B cell (primary cell): ENCODE data around the gene MEAK7. TPM values are rescaled to one million over a fixed set of nuclear protein-coding genes. Genes with fewer than 3 reads are reported as not detected.

Experiments
- ATAC-seq: fragments of 200-7000 bp; cut with Tn5 transposase; one replicate; pipeline ENCODE4 v1.10.0; 2021; ENCODE audit warnings: low read depth, mild to moderate bottlenecking, moderate number of reproducible peaks, moderate library complexity
- CTCF ChIA-PET: fragments of 350-600 bp; sonication (Branson Sonifier 250); formaldehyde crosslinking; loops from one replicate; lab custom pipeline; 2021; ENCODE audit warnings: antibody characterized with exemption, inconsistent platforms; lab: Charles Lee
- POLR2A ChIA-PET: fragments of 350-600 bp; sonication (Branson Sonifier 250); formaldehyde crosslinking; loops from one replicate; lab custom pipeline; 2021; ENCODE audit warnings: antibody characterized with exemption; lab: Charles Lee
- DNase-seq: peaks from one replicate; pipeline ENCODE4 v3.0.0; 2013
- H2AFZ ChIP-seq: 2 replicates; pipeline ENCODE4 v1.6.1; 2012; ENCODE audit warnings: mild to moderate bottlenecking, low read depth, low read length; ENCODE audit not compliant: insufficient read depth, poor library complexity, severe bottlenecking
- H3K27ac ChIP-seq, 2 donors: 1 replicate in 1 of 2; 2 replicates in 1 of 2; pipeline ENCODE4 v1.5.1; 2012 to 2013; ENCODE audit warnings: low read length in 2 of 2, mild to moderate bottlenecking in 2 of 2, moderate library complexity in 1 of 2
- H3K27me3 ChIP-seq, 4 experiments: fragments of 200-600 bp in 1 of 4; sonication (generic) in 1 of 4; replicated peaks in 1 of 4; 1 replicate in 2 of 4; 2 replicates in 2 of 4; pipeline versions ENCODE4 v1.6.1 to v1.7.0; 2013 to 2016; ENCODE audit warnings: low read length in 3 of 4, mild to moderate bottlenecking in 2 of 4, mixed read lengths in 1 of 4, moderate library complexity in 1 of 4; ENCODE audit not compliant: insufficient read depth in 4 of 4, control insufficient read depth in 3 of 4; ENCODE audit errors: control extremely low read depth in 1 of 4
- H3K36me3 ChIP-seq, 2 experiments: replicated peaks in 1 of 2; 1 replicate in 1 of 2; 2 replicates in 1 of 2; pipeline versions ENCODE4 v1.6.1 to v1.7.1; 2013; ENCODE audit warnings: low read length in 1 of 2; ENCODE audit not compliant: insufficient read depth in 2 of 2, control insufficient read depth in 1 of 2; ENCODE audit errors: control extremely low read depth in 1 of 2, extremely low read depth in 1 of 2
- H3K4me1 ChIP-seq, 2 donors: fragments of 200-600 bp in 1 of 2; sonication (generic) in 1 of 2; 1 replicate in 1 of 2; 2 replicates in 1 of 2; pipeline versions ENCODE4 v1.5.1 to v1.6.1; 2013 to 2017; ENCODE audit warnings: low read length in 2 of 2; ENCODE audit not compliant: control insufficient read depth in 2 of 2, insufficient read depth in 2 of 2
- H3K4me2 ChIP-seq: replicated peaks from 2 replicates; pipeline ENCODE3; 2012; ENCODE audit warnings: mild to moderate bottlenecking, low read depth, low read length; ENCODE audit not compliant: poor library complexity, severe bottlenecking
- H3K4me3 ChIP-seq, 5 experiments: fragments of 200-600 bp in 1 of 5; sonication (generic) in 1 of 5; 1 replicate in 3 of 5; 2 replicates in 2 of 5; pipeline versions ENCODE4 v1.5.1 to v1.7.0; 2011 to 2016; ENCODE audit warnings: low read length in 4 of 5, mild to moderate bottlenecking in 4 of 5, low read depth in 2 of 5, control low read depth in 1 of 5, moderate library complexity in 1 of 5; ENCODE audit not compliant: insufficient read depth in 1 of 5; ENCODE audit errors: control extremely low read depth in 1 of 5, extremely low read depth in 1 of 5
- H3K79me2 ChIP-seq: fragments of 200-600 bp; sonication (generic); one replicate; pipeline ENCODE4 v1.6.0; 2016; ENCODE audit warnings: low read length; ENCODE audit not compliant: control insufficient read depth, insufficient read depth
- H3K9ac ChIP-seq: fragments of 200-600 bp; sonication (generic); 2 replicates; pipeline ENCODE4 v1.6.1; 2017; ENCODE audit warnings: mild to moderate bottlenecking, low read length, moderate library complexity
- H3K9me3 ChIP-seq, 3 donors: one replicate each; pipeline versions ENCODE4 v1.6.1 to v1.7.1; 2013; ENCODE audit warnings: low read length in 2 of 3; ENCODE audit not compliant: control insufficient read depth in 2 of 3, insufficient read depth in 1 of 3; ENCODE audit errors: control extremely low read depth in 1 of 3
- H4K20me1 ChIP-seq: 2 replicates; pipeline ENCODE4 v1.6.0; 2012; ENCODE audit warnings: mild to moderate bottlenecking, low read length; ENCODE audit not compliant: insufficient read depth, control insufficient read depth, poor library complexity, severe bottlenecking
- H3K27ac Mint-ChIP-seq: one replicate; pipeline ENCODE4 v1.8.0; 2021; ENCODE audit warnings: mixed read lengths
- H3K27me3 Mint-ChIP-seq: one replicate; pipeline ENCODE4 v1.8.0; 2021; ENCODE audit warnings: mixed read lengths
- H3K4me1 Mint-ChIP-seq: one replicate; pipeline ENCODE4 v1.8.0; 2021; ENCODE audit warnings: mixed read lengths
- H3K4me3 Mint-ChIP-seq: one replicate; pipeline ENCODE4 v1.8.0; 2021; ENCODE audit warnings: mixed read lengths
- H3K9me3 Mint-ChIP-seq: one replicate; pipeline ENCODE4 v1.8.0; 2022; ENCODE audit warnings: mixed read lengths; ENCODE audit not compliant: insufficient read depth
- CTCF ChIP-seq: fragments of 200-600 bp; IDR thresholded peaks from one replicate; pipeline ENCODE4 v1.8.0; 2022; ENCODE audit warnings: antibody characterized with exemption, mild to moderate bottlenecking
- EZH2 ChIP-seq: IDR thresholded peaks from 2 replicates; pipeline ENCODE4 v1.6.1; 2012; ENCODE audit warnings: borderline replicate concordance, low read depth, mild to moderate bottlenecking, moderate library complexity, low read length; ENCODE audit not compliant: insufficient read depth, poor library complexity, severe bottlenecking
- WGBS: methylation state at CpG from one replicate; pipeline ENCODE4 v1.1.5; 2013; ENCODE audit warnings: missing lambda C conversion rate; ENCODE audit not compliant: insufficient coverage; 5-methylcytosine and 5-hydroxymethylcytosine counted together
- intact Hi-C: fragments of 100-400 bp; cut with micrococcal nuclease; formaldehyde crosslinking; loops from one replicate; pipeline ENCODE4 v1.10.0; 2022
- polyA plus RNA-seq: library from polyadenylated mRNA; depleted of rRNA; stranded (reverse); fragments of >200 nt; gene quantifications from 2 replicates; pipeline ENCODE4 v1.2.3, GENCODE V29; 2012
- total RNA-seq, 2 donors: library from RNA; stranded (reverse); fragments of 120-200 nt in 1 of 2; gene quantifications; 1 replicate in 1 of 2; 2 replicates in 1 of 2; pipeline versions ENCODE4 v1.2.3 to v1.2.4, GENCODE V29; 2013 to 2022

MEAK7 gene
- total and polyA plus RNA-seq, 2 donors (not counting 1 experiment from before 2014, with no cell fraction given): 3.9 to 19.3 TPM

- peak overlapping the region; percentile 77 for H3K9ac ChIP-seq
- H3K27me3 ChIP-seq: no peaks in the 10 kb centered on the region
- TF ChIP-seq CTCF (no peak), EZH2 (no peak)
- Mint-ChIP-seq H3K9me3 (no peaks in the 10 kb centered on the region), H3K4me1 (peaks cover 49% of the 10 kb centered on the region), H3K27ac (peak overlapping the region; percentile 90), H3K27me3 (no peaks in the 10 kb centered on the region), H3K4me3 (peak overlapping the region; percentile 95)
- 75% methylated on average over 32 of the region's 33 CpGs for WGBS
- CTCF ChIA-PET: interaction anchor here (0.7 to 12.9 kb wide), 35 partner anchors 8 to 549 kb away, joined by 3 to 518 read pairs (median 4); partner anchors contain the start of genes COTL1, MBTPS1 and TAF1C
- peaks cover 0 to 4% (median 0%) of the 10 kb centered on the region in 3 donors for H3K9me3 ChIP-seq
- H3K79me2 ChIP-seq: peaks cover 12% of the 10 kb centered on the region
- H3K36me3 ChIP-seq: no peaks in the 10 kb centered on the region
- H3K4me1 ChIP-seq: peaks cover 33 to 44% of the 10 kb centered on the region in 2 donors
- peak overlapping the region; percentile 96 for H3K4me2 ChIP-seq
- peak overlapping the region; percentile 83 for H2AFZ ChIP-seq
- DNase-seq: peak; percentile 25
- H4K20me1 ChIP-seq: no peaks in the 10 kb centered on the region
- POLR2A ChIA-PET: interaction anchor here (0.6 to 1.2 kb wide), 5 partner anchors 59 to 113 kb away, joined by 3 to 9 read pairs (median 4); partner anchors contain the start of gene COTL1
- intact Hi-C loops: loop anchor here (10.0 kb wide), 2 partner anchors 321 to 421 kb away; partner anchors contain the start of gene TAF1C
- H3K27ac ChIP-seq: peak overlapping the region in 1 of 2 donors; percentile 47
- no peak for ATAC-seq
- peak overlapping the region in 4 of 5 experiments; percentile 77 to 88 (median 78) for H3K4me3 ChIP-seq
Measured at GRCh38 chr16:84505249-84506187, 1.1 kb upstream of the MEAK7 start.
